HepG2 (cell line): ENCODE measurements around the gene HOXA11. TPM values are rescaled to one million over a fixed set of nuclear protein-coding genes. Genes with fewer than 3 reads are reported as not detected.

Source experiments
- AGO1 ChIP-seq: fragments of 200-400 bp; formaldehyde crosslinking; IDR thresholded peaks from 2 replicates; pipeline ENCODE4 v1.6.1; 2017; ENCODE audit warnings: mild to moderate bottlenecking, low read depth, low read length, moderate library complexity; ENCODE audit not compliant: poor library complexity, severe bottlenecking
- ATF5 ChIP-seq: sonication (generic); formaldehyde crosslinking; IDR thresholded peaks from 2 replicates; pipeline ENCODE4 v1.4.0; 2020; ENCODE audit warnings: mild to moderate bottlenecking, low read depth, missing genetic modification reagents
- CENPT ChIP-seq: sonication (generic); formaldehyde crosslinking; IDR thresholded peaks from 2 replicates; pipeline ENCODE4 v1.8.0; 2022; ENCODE audit warnings: low read depth, mild to moderate bottlenecking, moderate library complexity, missing genetic modification reagents
- DNMT3B ChIP-seq: conservative IDR thresholded peaks from 2 replicates; pipeline ENCODE4 v1.6.1; 2016; ENCODE audit warnings: missing biosample characterization, control low read depth
- ELF3 ChIP-seq: IDR thresholded peaks from 2 replicates; pipeline ENCODE4 v1.6.1; 2016; ENCODE audit warnings: missing genetic modification reagents, missing compliant biosample characterization
- KAT7 ChIP-seq: IDR thresholded peaks from 2 replicates; pipeline ENCODE4 v1.6.1; 2018; ENCODE audit warnings: borderline replicate concordance, missing compliant biosample characterization
- KDM2A ChIP-seq: sonication (generic); formaldehyde crosslinking; IDR thresholded peaks from 2 replicates; pipeline ENCODE4 v1.4.0; 2020; ENCODE audit warnings: low read depth, missing genetic modification reagents, borderline replicate concordance
- MBNL3 ChIP-seq: fragments of 250-450 bp; sonication (Bioruptor Pico); conservative IDR thresholded peaks from 2 replicates; pipeline ENCODE4 v1.8.0; 2022; ENCODE audit warnings: mild to moderate bottlenecking, inconsistent platforms
- MIER3 ChIP-seq: IDR thresholded peaks from 2 replicates; pipeline ENCODE4 v1.6.1; 2016; ENCODE audit warnings: missing compliant biosample characterization, borderline replicate concordance
- MIXL1 ChIP-seq: IDR thresholded peaks from 2 replicates; pipeline ENCODE4 v1.6.1; 2016
- MTF2 ChIP-seq: sonication (generic); formaldehyde crosslinking; IDR thresholded peaks from 2 replicates; pipeline ENCODE4 v1.5.0; 2020; ENCODE audit warnings: missing genetic modification reagents, borderline replicate concordance
- PHF5A ChIP-seq: IDR thresholded peaks from one replicate; pipeline ENCODE4 v1.6.1; 2018; ENCODE audit warnings: low read depth, missing genetic modification reagents; ENCODE audit not compliant: unreplicated experiment
- SETDB1 ChIP-seq: sonication (generic); formaldehyde crosslinking; IDR thresholded peaks from 2 replicates; pipeline ENCODE4 v1.5.1; 2020; ENCODE audit warnings: missing genetic modification reagents, mild to moderate bottlenecking, borderline replicate concordance
- SIN3B ChIP-seq: fragments of 150-350 bp; IDR thresholded peaks from 2 replicates; pipeline ENCODE4 v1.6.1; 2014; ENCODE audit warnings: low read length
- SP2 ChIP-seq: sonication (generic); formaldehyde crosslinking; IDR thresholded peaks from 2 replicates; pipeline ENCODE4 v1.5.1; 2020; ENCODE audit warnings: mild to moderate bottlenecking, missing genetic modification reagents
- SRSF9 ChIP-seq: fragments of 200-400 bp; formaldehyde crosslinking; IDR thresholded peaks from 2 replicates; pipeline ENCODE4 v1.6.1; 2018; ENCODE audit warnings: borderline replicate concordance, mild to moderate bottlenecking, low read depth, low read length; ENCODE audit not compliant: insufficient read depth, poor library complexity, severe bottlenecking
- ZNF18 ChIP-seq: sonication (generic); formaldehyde crosslinking; IDR thresholded peaks from 2 replicates; pipeline ENCODE4 v1.8.0; 2022; ENCODE audit warnings: mild to moderate bottlenecking, missing genetic modification reagents; ENCODE audit not compliant: insufficient replicate concordance
- ZNF253 ChIP-seq: sonication (generic); formaldehyde crosslinking; IDR thresholded peaks from 2 replicates; pipeline ENCODE4 v1.8.0; 2022; ENCODE audit warnings: mild to moderate bottlenecking, missing genetic modification reagents, borderline replicate concordance
- ZNF619 ChIP-seq: sonication (generic); formaldehyde crosslinking; IDR thresholded peaks from 2 replicates; pipeline ENCODE4 v1.4.0; 2020; ENCODE audit warnings: mild to moderate bottlenecking, missing genetic modification reagents
- ZNF788 ChIP-seq: sonication (generic); formaldehyde crosslinking; IDR thresholded peaks from 2 replicates; pipeline ENCODE4 v1.5.0; 2020; ENCODE audit warnings: mild to moderate bottlenecking, missing genetic modification reagents, borderline replicate concordance
- ZNF883 ChIP-seq: sonication (generic); formaldehyde crosslinking; IDR thresholded peaks from 2 replicates; pipeline ENCODE4 v1.5.1; 2020; ENCODE audit warnings: mild to moderate bottlenecking, missing genetic modification reagents; ENCODE audit errors: not compliant biosample characterization
- ZSCAN20 ChIP-seq: sonication (generic); formaldehyde crosslinking; IDR thresholded peaks from 2 replicates; pipeline ENCODE4 v1.4.0; 2020; ENCODE audit warnings: missing genetic modification reagents, mild to moderate bottlenecking, borderline replicate concordance
- ZSCAN31 ChIP-seq: sonication (generic); formaldehyde crosslinking; IDR thresholded peaks from 2 replicates; pipeline ENCODE4 v1.5.0; 2020; ENCODE audit warnings: low read depth, mild to moderate bottlenecking, missing genetic modification reagents
- polyA plus RNA-seq, 8 experiments: library from polyadenylated mRNA; depleted of rRNA in 3 of 8; stranded (reverse) in 7 of 8; unstranded in 1 of 8; fragments of >200 nt; fragmentation: Illumina TruSeq in 4 of 8; extraction: Trizol in 4 of 8; gene quantifications; 2 replicates each; pipeline versions ENCODE4 v1.2.1 to v1.2.3, GENCODE V29; 2011 to 2016; ENCODE audit warnings: low read depth in 4 of 8, missing spikeins in 1 of 8, mixed read lengths in 1 of 8; ENCODE audit not compliant: insufficient read depth in 1 of 8
- total RNA-seq, 5 experiments: library from RNA; depleted of rRNA; stranded (reverse); fragments of >200 nt; fragmentation: Illumina TruSeq; extraction: Trizol; gene quantifications; 2 replicates each; pipeline ENCODE4 v1.2.3, GENCODE V29; 2016; ENCODE audit warnings: low read depth in 1 of 5
- TF ChIP-seq, protein P1 (sequence below): sonication (generic); formaldehyde crosslinking; IDR thresholded peaks from 2 replicates; pipeline ENCODE4 v1.4.0; 2020; ENCODE audit warnings: mild to moderate bottlenecking, low read depth, missing genetic modification reagents
- TF ChIP-seq, protein P2 (sequence below): sonication (generic); formaldehyde crosslinking; IDR thresholded peaks from 2 replicates; pipeline ENCODE4 v1.4.0; 2020; ENCODE audit warnings: missing genetic modification reagents

HOXA11 gene
- total and polyA plus RNA-seq, 2 of the 13 experiments (the other 11 are each of a cell fraction or from before 2014, with no cell fraction given) = not detected

DNA sequence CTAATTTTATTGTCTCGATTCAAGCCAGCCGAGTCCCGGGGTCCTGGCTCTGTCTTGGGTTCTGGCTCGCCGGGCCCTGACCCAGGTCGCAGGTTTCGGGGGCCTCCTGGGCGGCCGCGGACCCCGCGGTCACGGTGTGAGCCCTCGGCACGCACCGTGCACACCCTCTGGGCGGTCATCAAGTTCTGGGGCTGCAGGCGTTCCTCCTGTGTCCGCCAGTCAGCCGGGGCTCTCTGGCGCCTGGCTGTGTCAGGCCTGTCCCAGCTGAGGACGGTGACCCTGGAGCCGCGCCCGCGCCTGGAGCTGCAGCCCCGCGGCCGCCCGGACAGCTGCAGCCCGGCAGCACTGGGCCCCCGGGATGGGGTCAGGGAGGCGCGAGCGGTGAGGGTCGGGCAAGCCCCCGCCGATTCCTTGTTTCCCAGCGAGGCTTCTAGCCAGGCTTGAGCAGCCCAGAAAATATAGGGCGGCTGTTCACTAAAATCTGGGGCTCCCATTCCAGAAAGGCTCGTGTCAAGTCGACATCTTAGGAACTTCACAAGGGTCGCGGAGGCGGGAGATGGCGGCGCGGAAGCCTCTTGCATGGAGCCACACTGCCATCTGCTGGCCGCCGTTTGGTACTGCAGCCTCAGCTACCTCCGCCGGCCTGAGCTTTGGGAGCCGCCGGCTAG, 24.4 kb downstream of the HOXA11 start (continued):
- TF ChIP-seq AGO1 = no peak
- no peak for TF ChIP-seq ZNF18 (CRISPR knock-in tag)
- TF ChIP-seq, protein P1, sequence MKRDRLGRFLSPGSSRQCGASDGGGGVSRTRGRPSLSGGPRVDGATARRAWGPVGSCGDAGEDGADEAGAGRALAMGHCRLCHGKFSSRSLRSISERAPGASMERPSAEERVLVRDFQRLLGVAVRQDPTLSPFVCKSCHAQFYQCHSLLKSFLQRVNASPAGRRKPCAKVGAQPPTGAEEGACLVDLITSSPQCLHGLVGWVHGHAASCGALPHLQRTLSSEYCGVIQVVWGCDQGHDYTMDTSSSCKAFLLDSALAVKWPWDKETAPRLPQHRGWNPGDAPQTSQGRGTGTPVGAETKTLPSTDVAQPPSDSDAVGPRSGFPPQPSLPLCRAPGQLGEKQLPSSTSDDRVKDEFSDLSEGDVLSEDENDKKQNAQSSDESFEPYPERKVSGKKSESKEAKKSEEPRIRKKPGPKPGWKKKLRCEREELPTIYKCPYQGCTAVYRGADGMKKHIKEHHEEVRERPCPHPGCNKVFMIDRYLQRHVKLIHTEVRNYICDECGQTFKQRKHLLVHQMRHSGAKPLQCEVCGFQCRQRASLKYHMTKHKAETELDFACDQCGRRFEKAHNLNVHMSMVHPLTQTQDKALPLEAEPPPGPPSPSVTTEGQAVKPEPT = peak; percentile 74; the same call in 1 of the 2 replicates
- TF ChIP-seq, protein P2, sequence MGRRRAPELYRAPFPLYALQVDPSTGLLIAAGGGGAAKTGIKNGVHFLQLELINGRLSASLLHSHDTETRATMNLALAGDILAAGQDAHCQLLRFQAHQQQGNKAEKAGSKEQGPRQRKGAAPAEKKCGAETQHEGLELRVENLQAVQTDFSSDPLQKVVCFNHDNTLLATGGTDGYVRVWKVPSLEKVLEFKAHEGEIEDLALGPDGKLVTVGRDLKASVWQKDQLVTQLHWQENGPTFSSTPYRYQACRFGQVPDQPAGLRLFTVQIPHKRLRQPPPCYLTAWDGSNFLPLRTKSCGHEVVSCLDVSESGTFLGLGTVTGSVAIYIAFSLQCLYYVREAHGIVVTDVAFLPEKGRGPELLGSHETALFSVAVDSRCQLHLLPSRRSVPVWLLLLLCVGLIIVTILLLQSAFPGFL = no peak
- TF ChIP-seq ATF5 (CRISPR knock-in tag) = no peak
- no peak for TF ChIP-seq SIN3B
- TF ChIP-seq CENPT (CRISPR knock-in tag) = no peak
- peak; percentile 38; the same call in 1 of the 2 replicates for TF ChIP-seq KAT7 (CRISPR knock-in tag)
- no peak for TF ChIP-seq SETDB1 (CRISPR knock-in tag)
- no peak; the same call in 1 of the 2 replicates for TF ChIP-seq ZNF788 (CRISPR knock-in tag)
- TF ChIP-seq ZNF253 = no peak
- no peak for TF ChIP-seq PHF5A
- TF ChIP-seq ZSCAN20 (CRISPR knock-in tag) = no peak
- peak; percentile 59 for TF ChIP-seq ZNF883 (CRISPR knock-in tag)
- no peak for TF ChIP-seq MBNL3 (CRISPR knock-in tag)
- TF ChIP-seq MIER3 = no peak
- TF ChIP-seq MTF2 (CRISPR knock-in tag) = peak; percentile 83; the same call in 1 of the 2 replicates
- no peak for TF ChIP-seq SRSF9
- no peak for TF ChIP-seq MIXL1 (CRISPR knock-in tag)
- TF ChIP-seq SP2 (CRISPR knock-in tag) = no peak
- TF ChIP-seq ZNF619 = no peak
- no peak for TF ChIP-seq DNMT3B (CRISPR knock-in tag)
- TF ChIP-seq KDM2A = peak; percentile 82
- 0 out of 2 replicates have a peak, but pooled peaks have one; percentile 80 for TF ChIP-seq ZSCAN31
- no peak for TF ChIP-seq ELF3 (CRISPR knock-in tag)
